ENCODE data around the gene CRHR1. TPM values are rescaled to one million over a fixed set of nuclear protein-coding genes. Genes with fewer than 3 reads are reported as not detected.
"Not testable (repeated sequence)": the region's sequence is repeated elsewhere in the genome, so short reads cannot be mapped to it uniquely, and the experiment has no call there.

CRHR1 gene
- total and polyA plus RNA-seq, 7 donors, result 0.33 TPM; not detected in 6

GRCh38 chr17:45861165-45861564 lies 77.0 kb downstream of the CRHR1 start:
- intact Hi-C loops (cut with DNase I), result no loop called here
- Histone ChIP-seq H3K27ac (peak overlapping the region in 3 of 4 donors; percentile 39 to 68 (median 48)), H3K9me3 (no peaks in the 10 kb centered on the region), H3K4me3 (no peak overlapping the region), H3K27me3 (no peaks in the 10 kb centered on the region), H3K36me3 (no peaks in the 10 kb centered on the region), H3K4me1 (peaks cover 0 to 17% (median 2%) of the 10 kb centered on the region in 4 donors)
- TF ChIP-seq POLR2AphosphoS5 (IDR thresholded peaks at IDR 0.05), result peak in 3 of 4 donors; percentile 70 to 82 (median 82)
- TF ChIP-seq, protein P1, sequence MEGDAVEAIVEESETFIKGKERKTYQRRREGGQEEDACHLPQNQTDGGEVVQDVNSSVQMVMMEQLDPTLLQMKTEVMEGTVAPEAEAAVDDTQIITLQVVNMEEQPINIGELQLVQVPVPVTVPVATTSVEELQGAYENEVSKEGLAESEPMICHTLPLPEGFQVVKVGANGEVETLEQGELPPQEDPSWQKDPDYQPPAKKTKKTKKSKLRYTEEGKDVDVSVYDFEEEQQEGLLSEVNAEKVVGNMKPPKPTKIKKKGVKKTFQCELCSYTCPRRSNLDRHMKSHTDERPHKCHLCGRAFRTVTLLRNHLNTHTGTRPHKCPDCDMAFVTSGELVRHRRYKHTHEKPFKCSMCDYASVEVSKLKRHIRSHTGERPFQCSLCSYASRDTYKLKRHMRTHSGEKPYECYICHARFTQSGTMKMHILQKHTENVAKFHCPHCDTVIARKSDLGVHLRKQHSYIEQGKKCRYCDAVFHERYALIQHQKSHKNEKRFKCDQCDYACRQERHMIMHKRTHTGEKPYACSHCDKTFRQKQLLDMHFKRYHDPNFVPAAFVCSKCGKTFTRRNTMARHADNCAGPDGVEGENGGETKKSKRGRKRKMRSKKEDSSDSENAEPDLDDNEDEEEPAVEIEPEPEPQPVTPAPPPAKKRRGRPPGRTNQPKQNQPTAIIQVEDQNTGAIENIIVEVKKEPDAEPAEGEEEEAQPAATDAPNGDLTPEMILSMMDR (IDR thresholded peaks at IDR 0.05), result no peak
- TF ChIP-seq EP300 (IDR thresholded peaks at IDR 0.05), result no peak
- TF ChIP-seq POLR2A (IDR thresholded peaks at IDR 0.05), result no peak
- DNase-seq, result no peak
- 79 to 84% methylated on average over 7 of the region's 7 CpGs for WGBS, 2 donors

GRCh38 chr17:45862127-45862526 lies 78.0 kb downstream of the CRHR1 start:
- H3K36me3 ChIP-seq; H3K27ac ChIP-seq; intact Hi-C loops (cut with DNase I); H3K4me3 ChIP-seq; DNase-seq; H3K27me3 ChIP-seq; H3K9me3 ChIP-seq: not testable (repeated sequence)
- 87 to 88% methylated on average over 9 of the region's 9 CpGs for WGBS, 2 donors
- H3K4me1 ChIP-seq, result peaks cover 0 to 17% (median 2%) of the 10 kb centered on the region in 4 donors

DNA sequence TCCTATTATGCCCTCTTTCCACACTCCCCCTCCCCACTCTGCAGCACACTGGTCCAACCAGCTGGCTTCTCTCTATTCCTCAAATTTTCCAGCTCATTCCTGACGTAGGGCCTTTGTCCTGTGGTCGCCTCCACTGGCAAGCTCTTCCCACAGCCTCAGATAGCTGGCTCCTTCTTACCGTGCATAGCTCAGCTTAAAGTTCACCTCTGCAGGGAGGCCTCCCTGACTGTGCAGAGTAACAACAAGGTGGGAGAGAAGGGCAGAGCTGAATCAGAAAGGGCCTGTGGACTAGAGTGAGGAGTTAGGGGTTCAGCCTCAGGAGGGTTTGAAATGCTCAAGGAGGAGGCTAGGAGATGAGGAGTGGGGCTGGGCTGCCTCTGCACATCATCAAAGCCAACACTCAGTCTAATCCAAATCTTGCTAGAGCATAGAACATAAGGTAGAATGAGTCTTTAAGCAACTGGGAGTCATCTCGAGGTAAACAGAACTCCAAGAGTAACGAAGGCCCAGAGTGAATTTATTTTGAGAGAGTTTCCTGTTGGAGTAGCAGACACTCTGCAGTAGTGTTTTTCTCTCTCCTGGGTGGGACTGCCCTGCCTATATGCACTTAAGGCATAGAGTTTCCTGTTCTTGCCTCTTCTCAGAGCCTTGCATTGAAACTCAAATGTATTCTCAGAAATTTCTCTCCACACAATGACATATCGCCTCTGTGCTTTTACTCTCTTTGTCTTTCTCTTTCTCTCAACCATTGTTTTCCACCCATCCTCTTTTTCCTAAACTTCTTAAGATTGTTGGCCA lies 79.9 kb downstream of the CRHR1 start:
- no peak for DNase-seq
- H3K27me3 ChIP-seq, result no peaks in the 10 kb centered on the region
- no peak overlapping the region for H3K4me3 ChIP-seq
- intact Hi-C loops (cut with DNase I), result no loop called here
- no peak overlapping the region for H3K27ac ChIP-seq
- TF ChIP-seq POLR2AphosphoS5 (IDR thresholded peaks at IDR 0.05) (no peak), POLR2A (IDR thresholded peaks at IDR 0.05) (no peak), EP300 (IDR thresholded peaks at IDR 0.05) (no peak)
- TF ChIP-seq, protein P1 (IDR thresholded peaks at IDR 0.05), result no peak
- 52 to 57% methylated on average over 6 of the region's 6 CpGs for WGBS, 2 donors
- peaks cover 0 to 11% (median 2%) of the 10 kb centered on the region in 4 donors for H3K4me1 ChIP-seq
- H3K36me3 ChIP-seq, result no peaks in the 10 kb centered on the region
- H3K9me3 ChIP-seq, result no peaks in the 10 kb centered on the region

DNA sequence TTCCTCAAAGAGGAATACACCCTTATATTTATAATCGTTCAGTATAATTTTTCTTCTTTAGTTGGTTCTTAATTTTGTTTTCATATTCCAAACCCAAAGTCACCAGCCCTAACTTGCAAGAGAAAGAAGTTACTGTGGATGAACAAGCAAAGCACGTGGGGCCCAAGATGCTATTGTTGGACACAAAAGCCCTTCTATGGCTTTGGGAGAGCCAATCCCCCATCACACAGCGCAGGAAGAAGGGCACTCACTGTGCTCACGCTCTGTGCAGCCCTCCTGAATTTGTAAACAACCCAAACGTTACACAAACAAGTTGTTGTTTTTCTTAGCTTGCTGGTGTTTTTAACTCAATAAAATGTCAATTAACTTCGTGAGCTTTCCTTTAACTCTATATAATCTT lies 83.1 kb downstream of the CRHR1 start:
- H3K27me3 ChIP-seq, result no peaks in the 10 kb centered on the region
- H3K4me3 ChIP-seq, result no peak overlapping the region
- WGBS, 2 donors, result 33 to 71% methylated on average over 6 of the region's 6 CpGs
- no peak for DNase-seq
- no peak overlapping the region for H3K27ac ChIP-seq
- H3K4me1 ChIP-seq, result peaks cover 0 to 14% (median 13%) of the 10 kb centered on the region in 4 donors
- intact Hi-C loops (cut with DNase I), result no loop called here
- H3K36me3 ChIP-seq, result no peaks in the 10 kb centered on the region
- TF ChIP-seq EP300 (IDR thresholded peaks at IDR 0.05) (no peak), POLR2AphosphoS5 (IDR thresholded peaks at IDR 0.05) (no peak), POLR2A (IDR thresholded peaks at IDR 0.05) (no peak)
- TF ChIP-seq, protein P1 (IDR thresholded peaks at IDR 0.05), result no peak
- no peaks in the 10 kb centered on the region for H3K9me3 ChIP-seq

- Histone ChIP-seq H3K27me3 (no peaks in the 10 kb centered on the region), H3K27ac (no peak overlapping the region), H3K4me3 (no peak overlapping the region), H3K9me3 (no peaks in the 10 kb centered on the region), H3K36me3 (no peaks in the 10 kb centered on the region), H3K4me1 (peaks cover 0 to 14% (median 13%) of the 10 kb centered on the region in 4 donors)
- no peak for DNase-seq
- WGBS, 2 donors, result 31 to 69% methylated on average over 8 of the region's 8 CpGs
- TF ChIP-seq EP300 (IDR thresholded peaks at IDR 0.05) (no peak), POLR2A (IDR thresholded peaks at IDR 0.05) (no peak), POLR2AphosphoS5 (IDR thresholded peaks at IDR 0.05) (no peak)
- TF ChIP-seq, protein P1 (IDR thresholded peaks at IDR 0.05), result no peak
- intact Hi-C loops (cut with DNase I), result no loop called here
Measured at GRCh38 chr17:45867702-45868101, 83.6 kb downstream of the CRHR1 start.
